GM10248 (cell line): ENCODE results near the gene ABHD16B.

Experiments used
- CTCF ChIA-PET: fragments of 300-600 bp; sonication (Branson Sonifier 250); formaldehyde crosslinking; extraction: SDS; loops from one replicate; lab custom pipeline; 2021; ENCODE audit warnings: antibody characterized with exemption; lab: Yijun Ruan, JAX
- POLR2A ChIA-PET: fragments of 350-650 bp; sonication (Branson Sonifier 250); formaldehyde crosslinking; extraction: SDS; loops from one replicate; lab custom pipeline; 2020; ENCODE audit warnings: antibody characterized with exemption; lab: Yijun Ruan, JAX
- DNase-seq: peaks from one replicate; pipeline ENCODE4 v3.0.0; 2012; ENCODE audit errors: extremely low spot score
- CTCF ChIP-seq: IDR thresholded peaks from 2 replicates; pipeline ENCODE4 v1.5.1; 2012; ENCODE audit warnings: mild to moderate bottlenecking, low read depth; ENCODE audit errors: extremely low read depth, missing control alignments, control extremely low read depth

The ABHD16B gene

GRCh38 chr20:63892402-63892801 lies 31.1 kb downstream of the ABHD16B start:
- CTCF ChIA-PET = interaction anchor here (1.1 to 1.5 kb wide), 2 partner anchors 13 to 26 kb away, joined by 3 to 5 read pairs; no protein-coding TSS in a partner anchor
- no peak for DNase-seq
- TF ChIP-seq CTCF = no peak
- POLR2A ChIA-PET = no interaction called here

GRCh38 chr20:63893999-63894357 lies 32.7 kb downstream of the ABHD16B start:
- TF ChIP-seq CTCF = no peak
- DNase-seq = no peak
- ChIA-PET CTCF (interaction anchor here (1.2 to 1.5 kb wide), 2 partner anchors 108 to 357 kb away, joined by 3 read pairs; partner anchors contain the start of gene PTK6), POLR2A (no interaction called here)

GRCh38 chr20:63894358-63895201 lies 33.3 kb downstream of the ABHD16B start, which contains the start of gene DNAJC5:
Gene DNAJC5 (plus strand): TSS chr20:63895126. CDS start chr20:63928346, 33,220 bp downstream.
- no peak for TF ChIP-seq CTCF

GRCh38 chr20:63895202-63895951 lies 34.1 kb downstream of the ABHD16B start:
- DNase-seq = no peak
- ChIA-PET CTCF (interaction anchor here (0.8 to 1.9 kb wide), 3 partner anchors 15 to 61 kb away, joined by 3 to 5 read pairs (median 4); partner anchors contain the start of gene UCKL1), POLR2A (interaction anchor here (1.0 to 1.6 kb wide), 2 partner anchors 12 to 30 kb away, joined by 3 to 5 read pairs; partner anchors contain the start of gene TPD52L2)
- no peak for TF ChIP-seq CTCF

More at GRCh38 chr20:63894358-63895201, 33.3 kb downstream of the ABHD16B start, which contains the start of gene DNAJC5:
- peak; percentile 100 for DNase-seq
- ChIA-PET POLR2A (no interaction called here), CTCF (interaction anchor here (1.2 to 1.5 kb wide), 2 partner anchors 109 to 357 kb away, joined by 3 read pairs; partner anchors contain the start of gene PTK6)

GRCh38 chr20:63895952-63896263 lies 34.6 kb downstream of the ABHD16B start:
- POLR2A ChIA-PET = interaction anchor here (1.0 to 1.6 kb wide), 2 partner anchors 11 to 31 kb away, joined by 3 to 5 read pairs; partner anchors contain the start of gene TPD52L2
- DNase-seq = no peak
- TF ChIP-seq CTCF = no peak
- CTCF ChIA-PET = interaction anchor here (0.8 to 1.9 kb wide), 3 partner anchors 15 to 61 kb away, joined by 3 to 5 read pairs (median 4); partner anchors contain the start of gene UCKL1
